Kidney epithelial cell (primary cell): ENCODE data around the gene HDAC11. TPM values are rescaled to one million over a fixed set of nuclear protein-coding genes. Genes with fewer than 3 reads are reported as not detected.
"Not testable (repeated sequence)": the region's sequence is repeated elsewhere in the genome, so short reads cannot be mapped to it uniquely, and the experiment has no call there.

Experiments
- DNase-seq: peaks from one replicate; pipeline ENCODE4 v3.0.0-alpha.2; 2010; ENCODE audit warnings: low read depth
- H3K27me3 ChIP-seq: 2 replicates; pipeline ENCODE4 v1.6.0; 2011; ENCODE audit warnings: low read length; ENCODE audit not compliant: control insufficient read depth, insufficient read depth
- H3K36me3 ChIP-seq: 2 replicates; pipeline ENCODE4 v1.5.1; 2011; ENCODE audit warnings: low read length; ENCODE audit not compliant: control insufficient read depth, insufficient read depth
- H3K4me3 ChIP-seq: 2 replicates; pipeline ENCODE4 v1.5.1; 2011; ENCODE audit warnings: low read depth, mild to moderate bottlenecking, control low read depth, low read length
- CTCF ChIP-seq: IDR thresholded peaks from 2 replicates; pipeline ENCODE4 v1.5.1; 2011; ENCODE audit warnings: mild to moderate bottlenecking, moderate library complexity, low read length, control low read depth, inconsistent platforms; ENCODE audit not compliant: insufficient read depth, poor library complexity, severe bottlenecking
- total RNA-seq: library from RNA; depleted of rRNA; stranded (reverse); fragments of >200 nt; gene quantifications from 2 replicates; pipeline ENCODE4 v1.2.3, GENCODE V29; 2015

HDAC11 gene
- total RNA-seq, 1 donor from 2014 or later = 14.3 TPM

GRCh38 chr3:13482106-13482690 lies 2.1 kb downstream of the HDAC11 start:
- H3K36me3 ChIP-seq = no peaks in the 10 kb centered on the region
- no peak for TF ChIP-seq CTCF
- H3K27me3 ChIP-seq = no peaks in the 10 kb centered on the region
- no peak for DNase-seq
- no peak overlapping the region for H3K4me3 ChIP-seq

- no peaks in the 10 kb centered on the region for H3K27me3 ChIP-seq
- no peak for TF ChIP-seq CTCF
These were observed 3.2 kb downstream of the HDAC11 start for GRCh38 chr3:13483286-13483685.

GRCh38 chr3:13483988-13484695 lies 4.0 kb downstream of the HDAC11 start:
- Histone ChIP-seq H3K4me3 (no peak overlapping the region), H3K36me3 (no peaks in the 10 kb centered on the region), H3K27me3 (no peaks in the 10 kb centered on the region)
- no peak for TF ChIP-seq CTCF
- no peak for DNase-seq

More at GRCh38 chr3:13483286-13483685, 3.2 kb downstream of the HDAC11 start:
- no peak for DNase-seq
- H3K4me3 ChIP-seq = no peak overlapping the region
- no peaks in the 10 kb centered on the region for H3K36me3 ChIP-seq

GRCh38 chr3:13484851-13485590 lies 4.9 kb downstream of the HDAC11 start:
- Histone ChIP-seq H3K36me3 (no peaks in the 10 kb centered on the region), H3K4me3 (no peak overlapping the region), H3K27me3 (no peaks in the 10 kb centered on the region)
- TF ChIP-seq CTCF = no peak
- DNase-seq = peak; percentile 68

GRCh38 chr3:13485630-13486562 lies 5.8 kb downstream of the HDAC11 start:
- not testable (repeated sequence) for H3K27me3 ChIP-seq, H3K4me3 ChIP-seq, DNase-seq, H3K36me3 ChIP-seq
